SK-N-SH treated with all-trans-retinoic acid at 6 μM for 48 hours (cell line): Measurements from ENCODE around the gene TOB2.
"Not testable (repeated sequence)": the region's sequence is repeated elsewhere in the genome, so short reads cannot be mapped to it uniquely, and the experiment has no call there.

Experiments
- ATAC-seq: fragments of 200-7000 bp; cut with Tn5 transposase; 3 replicates; pipeline ENCODE4 v1.9.1; 2020; ENCODE audit warnings: mild to moderate bottlenecking, moderate library complexity
- ARNTL ChIP-seq: fragments of 450-650 bp; formaldehyde crosslinking; IDR thresholded peaks from 2 replicates; pipeline ENCODE4 v1.5.0; 2020; ENCODE audit warnings: low read depth, mild to moderate bottlenecking, moderate library complexity, borderline replicate concordance
- BACH2 ChIP-seq: fragments of 250-450 bp; sonication (Bioruptor Pico); IDR thresholded peaks from 2 replicates; pipeline ENCODE4 v1.9.0; 2021; ENCODE audit warnings: mild to moderate bottlenecking, borderline replicate concordance
- CSDC2 ChIP-seq: fragments of 250-450 bp; sonication (Bioruptor Pico); IDR thresholded peaks from 2 replicates; pipeline ENCODE4 v1.5.0; 2020; ENCODE audit warnings: mild to moderate bottlenecking, moderate library complexity
- ESRRG ChIP-seq: fragments of 250-450 bp; sonication (Bioruptor Pico); IDR thresholded peaks from 2 replicates; pipeline ENCODE4 v1.6.1; 2021; ENCODE audit warnings: mild to moderate bottlenecking
- GLIS3 ChIP-seq: fragments of 250-450 bp; sonication (Bioruptor Pico); IDR thresholded peaks from 2 replicates; pipeline ENCODE4 v1.5.0; 2020; ENCODE audit warnings: mild to moderate bottlenecking, moderate library complexity
- ISL1 ChIP-seq: fragments of 250-450 bp; sonication (Bioruptor Pico); IDR thresholded peaks from 2 replicates; pipeline ENCODE4 v2.1.2; 2022; ENCODE audit warnings: mild to moderate bottlenecking, moderate library complexity
- OSR1 ChIP-seq: fragments of 250-450 bp; sonication (Bioruptor Pico); IDR thresholded peaks from 2 replicates; pipeline ENCODE4 v1.8.0; 2022; ENCODE audit warnings: moderate library complexity, mild to moderate bottlenecking, inconsistent platforms
- RARB ChIP-seq: fragments of 250-450 bp; sonication (Bioruptor Pico); IDR thresholded peaks from 2 replicates; pipeline ENCODE4 v1.8.0; 2021; ENCODE audit warnings: mild to moderate bottlenecking, moderate library complexity
- SNAI2 ChIP-seq: fragments of 250-450 bp; sonication (Bioruptor Pico); IDR thresholded peaks from 2 replicates; pipeline ENCODE4 v1.5.0; 2020; ENCODE audit warnings: mild to moderate bottlenecking, moderate library complexity
- TCF4 ChIP-seq: fragments of 250-450 bp; sonication (Bioruptor Pico); IDR thresholded peaks from 2 replicates; pipeline ENCODE4 v1.8.0; 2021; ENCODE audit warnings: mild to moderate bottlenecking, moderate library complexity, borderline replicate concordance
- TOX ChIP-seq: fragments of 250-450 bp; sonication (Bioruptor Pico); IDR thresholded peaks from 2 replicates; pipeline ENCODE4 v1.8.0; 2021; ENCODE audit warnings: mild to moderate bottlenecking, moderate library complexity, borderline replicate concordance
- ZC3H10 ChIP-seq: fragments of 250-450 bp; sonication (Bioruptor Pico); IDR thresholded peaks from 2 replicates; pipeline ENCODE4 v1.5.1; 2021; ENCODE audit warnings: mild to moderate bottlenecking, moderate library complexity
- ZFP3 ChIP-seq: fragments of 250-450 bp; sonication (Bioruptor Pico); IDR thresholded peaks from 2 replicates; pipeline ENCODE4 v1.5.0; 2020; ENCODE audit warnings: mild to moderate bottlenecking, moderate library complexity
- ZFP30 ChIP-seq: fragments of 450-650 bp; formaldehyde crosslinking; IDR thresholded peaks from 2 replicates; pipeline ENCODE4 v1.5.0; 2022; ENCODE audit warnings: mild to moderate bottlenecking, moderate library complexity
- ZNF565 ChIP-seq: fragments of 450-650 bp; formaldehyde crosslinking; conservative IDR thresholded peaks from 2 replicates; pipeline ENCODE4 v1.5.0; 2020; ENCODE audit warnings: low read depth, mild to moderate bottlenecking, moderate library complexity
- ZNF70 ChIP-seq: fragments of 450-650 bp; formaldehyde crosslinking; IDR thresholded peaks from 2 replicates; pipeline ENCODE4 v1.5.0; 2020; ENCODE audit warnings: mild to moderate bottlenecking, moderate library complexity
- ZNF8 ChIP-seq: fragments of 450-650 bp; formaldehyde crosslinking; IDR thresholded peaks from 2 replicates; pipeline ENCODE4 v1.5.0; 2020; ENCODE audit warnings: mild to moderate bottlenecking, moderate library complexity
- TF ChIP-seq, protein P1 (sequence below): fragments of 250-450 bp; sonication (Bioruptor Pico); IDR thresholded peaks from 2 replicates; pipeline ENCODE4 v1.5.0; 2020; ENCODE audit warnings: mild to moderate bottlenecking, moderate library complexity
- TF ChIP-seq, protein P2 (sequence below): fragments of 250-450 bp; sonication (Bioruptor Pico); IDR thresholded peaks from 2 replicates; pipeline ENCODE4 v1.8.0; 2020; ENCODE audit warnings: mild to moderate bottlenecking, moderate library complexity, borderline replicate concordance
- TF ChIP-seq, protein P3 (sequence below): fragments of 250-450 bp; sonication (Bioruptor Pico); IDR thresholded peaks from 2 replicates; pipeline ENCODE4 v1.5.1; 2021; ENCODE audit warnings: mild to moderate bottlenecking, moderate library complexity
- TF ChIP-seq, protein P4 (sequence below): fragments of 250-450 bp; sonication (Bioruptor Pico); IDR thresholded peaks from 2 replicates; pipeline ENCODE4 v1.8.0; 2021; ENCODE audit warnings: low read depth, mild to moderate bottlenecking, moderate library complexity, borderline replicate concordance

TOB2 gene

DNA sequence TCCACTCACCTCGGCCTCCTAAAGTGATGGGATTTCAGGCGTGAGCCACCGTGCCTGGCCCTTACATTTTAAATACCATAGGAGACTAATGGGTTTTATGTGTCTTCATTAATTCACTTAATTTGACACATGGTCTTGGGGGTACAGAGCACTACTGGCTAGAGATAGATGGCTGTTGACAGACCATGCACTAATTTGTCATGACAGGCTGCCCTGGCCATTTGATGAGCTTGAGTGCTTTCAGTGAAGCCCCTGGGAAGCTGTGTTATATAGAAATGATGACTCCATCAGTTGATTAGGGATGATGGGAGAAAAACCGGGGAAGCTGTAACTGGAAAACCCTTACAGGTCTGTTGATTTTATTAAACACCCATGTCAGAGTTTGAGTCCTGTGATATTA, 15.3 kb upstream of the TOB2 start:
- no peak for TF ChIP-seq ZNF70 (CRISPR knock-in tag)
- TF ChIP-seq ZNF8 (CRISPR knock-in tag) = no peak
- TF ChIP-seq ISL1 (CRISPR knock-in tag) = no peak
- TF ChIP-seq CSDC2 (CRISPR knock-in tag) = no peak
- TF ChIP-seq ZFP30 (CRISPR knock-in tag) = no peak
- no peak for TF ChIP-seq GLIS3
- no peak for TF ChIP-seq ZNF565 (CRISPR knock-in tag)
- ATAC-seq = no peak

DNA sequence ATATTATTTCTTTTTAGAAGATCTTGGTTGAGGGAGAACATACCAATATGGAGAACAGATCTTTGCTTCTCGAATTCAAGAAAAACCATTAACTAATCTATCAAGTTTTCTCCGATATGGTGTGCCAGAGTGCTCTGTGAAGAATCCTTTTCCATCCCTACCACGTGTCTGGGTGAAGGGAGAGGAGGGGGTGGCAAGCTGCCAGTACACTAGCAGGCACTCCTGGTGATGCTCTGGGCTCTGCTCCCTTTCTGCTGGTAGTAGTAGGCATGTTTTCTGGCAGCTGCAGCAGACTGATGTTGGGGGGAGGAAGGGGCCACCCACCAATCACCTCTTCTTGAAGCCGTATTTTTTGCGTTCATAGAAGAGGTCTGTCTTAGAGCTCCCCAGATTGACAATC, 13.5 kb upstream of the TOB2 start:
- ATAC-seq = not testable (repeated sequence)

DNA sequence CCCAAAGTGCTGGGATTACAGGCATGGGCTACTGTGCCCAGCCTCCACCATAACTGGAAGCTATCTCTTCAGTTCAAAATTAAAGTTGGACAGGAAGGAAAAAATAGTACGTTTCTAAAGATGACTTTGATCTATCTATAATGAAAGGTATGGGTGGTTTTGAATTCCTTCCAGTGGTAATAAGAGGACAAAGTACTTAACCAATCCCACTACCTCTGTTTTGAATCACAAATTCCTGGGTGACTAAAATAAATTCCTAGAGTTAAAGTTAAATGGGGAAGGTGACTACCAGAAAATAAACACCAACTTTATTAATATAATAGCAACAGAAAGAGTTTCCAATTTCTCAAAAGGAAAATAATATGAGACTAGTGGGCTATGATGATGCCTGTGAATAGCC, 12.8 kb upstream of the TOB2 start:
- TF ChIP-seq, protein P1, sequence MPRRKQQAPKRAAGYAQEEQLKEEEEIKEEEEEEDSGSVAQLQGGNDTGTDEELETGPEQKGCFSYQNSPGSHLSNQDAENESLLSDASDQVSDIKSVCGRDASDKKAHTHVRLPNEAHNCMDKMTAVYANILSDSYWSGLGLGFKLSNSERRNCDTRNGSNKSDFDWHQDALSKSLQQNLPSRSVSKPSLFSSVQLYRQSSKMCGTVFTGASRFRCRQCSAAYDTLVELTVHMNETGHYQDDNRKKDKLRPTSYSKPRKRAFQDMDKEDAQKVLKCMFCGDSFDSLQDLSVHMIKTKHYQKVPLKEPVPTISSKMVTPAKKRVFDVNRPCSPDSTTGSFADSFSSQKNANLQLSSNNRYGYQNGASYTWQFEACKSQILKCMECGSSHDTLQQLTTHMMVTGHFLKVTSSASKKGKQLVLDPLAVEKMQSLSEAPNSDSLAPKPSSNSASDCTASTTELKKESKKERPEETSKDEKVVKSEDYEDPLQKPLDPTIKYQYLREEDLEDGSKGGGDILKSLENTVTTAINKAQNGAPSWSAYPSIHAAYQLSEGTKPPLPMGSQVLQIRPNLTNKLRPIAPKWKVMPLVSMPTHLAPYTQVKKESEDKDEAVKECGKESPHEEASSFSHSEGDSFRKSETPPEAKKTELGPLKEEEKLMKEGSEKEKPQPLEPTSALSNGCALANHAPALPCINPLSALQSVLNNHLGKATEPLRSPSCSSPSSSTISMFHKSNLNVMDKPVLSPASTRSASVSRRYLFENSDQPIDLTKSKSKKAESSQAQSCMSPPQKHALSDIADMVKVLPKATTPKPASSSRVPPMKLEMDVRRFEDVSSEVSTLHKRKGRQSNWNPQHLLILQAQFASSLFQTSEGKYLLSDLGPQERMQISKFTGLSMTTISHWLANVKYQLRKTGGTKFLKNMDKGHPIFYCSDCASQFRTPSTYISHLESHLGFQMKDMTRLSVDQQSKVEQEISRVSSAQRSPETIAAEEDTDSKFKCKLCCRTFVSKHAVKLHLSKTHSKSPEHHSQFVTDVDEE = no peak
- TF ChIP-seq ZFP3 (CRISPR knock-in tag) (no peak), ZNF8 (CRISPR knock-in tag) (no peak), RARB (CRISPR knock-in tag) (no peak), ZNF565 (CRISPR knock-in tag) (no peak), ARNTL (CRISPR knock-in tag) (no peak), OSR1 (CRISPR knock-in tag) (no peak), ZNF70 (CRISPR knock-in tag) (no peak), CSDC2 (CRISPR knock-in tag) (no peak), BACH2 (no peak), TCF4 (CRISPR knock-in tag) (no peak), ZC3H10 (CRISPR knock-in tag) (no peak), TOX (CRISPR knock-in tag) (no peak), ESRRG (CRISPR knock-in tag) (no peak), GLIS3 (no peak), ZFP30 (CRISPR knock-in tag) (no peak), SNAI2 (no peak), ISL1 (CRISPR knock-in tag) (no peak)
- TF ChIP-seq, protein P2, sequence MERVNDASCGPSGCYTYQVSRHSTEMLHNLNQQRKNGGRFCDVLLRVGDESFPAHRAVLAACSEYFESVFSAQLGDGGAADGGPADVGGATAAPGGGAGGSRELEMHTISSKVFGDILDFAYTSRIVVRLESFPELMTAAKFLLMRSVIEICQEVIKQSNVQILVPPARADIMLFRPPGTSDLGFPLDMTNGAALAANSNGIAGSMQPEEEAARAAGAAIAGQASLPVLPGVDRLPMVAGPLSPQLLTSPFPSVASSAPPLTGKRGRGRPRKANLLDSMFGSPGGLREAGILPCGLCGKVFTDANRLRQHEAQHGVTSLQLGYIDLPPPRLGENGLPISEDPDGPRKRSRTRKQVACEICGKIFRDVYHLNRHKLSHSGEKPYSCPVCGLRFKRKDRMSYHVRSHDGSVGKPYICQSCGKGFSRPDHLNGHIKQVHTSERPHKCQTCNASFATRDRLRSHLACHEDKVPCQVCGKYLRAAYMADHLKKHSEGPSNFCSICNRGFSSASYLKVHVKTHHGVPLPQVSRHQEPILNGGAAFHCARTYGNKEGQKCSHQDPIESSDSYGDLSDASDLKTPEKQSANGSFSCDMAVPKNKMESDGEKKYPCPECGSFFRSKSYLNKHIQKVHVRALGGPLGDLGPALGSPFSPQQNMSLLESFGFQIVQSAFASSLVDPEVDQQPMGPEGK (CRISPR knock-in tag) = no peak
- TF ChIP-seq, protein P3, sequence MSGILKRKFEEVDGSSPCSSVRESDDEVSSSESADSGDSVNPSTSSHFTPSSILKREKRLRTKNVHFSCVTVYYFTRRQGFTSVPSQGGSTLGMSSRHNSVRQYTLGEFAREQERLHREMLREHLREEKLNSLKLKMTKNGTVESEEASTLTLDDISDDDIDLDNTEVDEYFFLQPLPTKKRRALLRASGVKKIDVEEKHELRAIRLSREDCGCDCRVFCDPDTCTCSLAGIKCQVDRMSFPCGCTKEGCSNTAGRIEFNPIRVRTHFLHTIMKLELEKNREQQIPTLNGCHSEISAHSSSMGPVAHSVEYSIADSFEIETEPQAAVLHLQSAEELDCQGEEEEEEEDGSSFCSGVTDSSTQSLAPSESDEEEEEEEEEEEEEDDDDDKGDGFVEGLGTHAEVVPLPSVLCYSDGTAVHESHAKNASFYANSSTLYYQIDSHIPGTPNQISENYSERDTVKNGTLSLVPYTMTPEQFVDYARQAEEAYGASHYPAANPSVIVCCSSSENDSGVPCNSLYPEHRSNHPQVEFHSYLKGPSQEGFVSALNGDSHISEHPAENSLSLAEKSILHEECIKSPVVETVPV (CRISPR knock-in tag) = no peak
- ATAC-seq = no peak

DNA sequence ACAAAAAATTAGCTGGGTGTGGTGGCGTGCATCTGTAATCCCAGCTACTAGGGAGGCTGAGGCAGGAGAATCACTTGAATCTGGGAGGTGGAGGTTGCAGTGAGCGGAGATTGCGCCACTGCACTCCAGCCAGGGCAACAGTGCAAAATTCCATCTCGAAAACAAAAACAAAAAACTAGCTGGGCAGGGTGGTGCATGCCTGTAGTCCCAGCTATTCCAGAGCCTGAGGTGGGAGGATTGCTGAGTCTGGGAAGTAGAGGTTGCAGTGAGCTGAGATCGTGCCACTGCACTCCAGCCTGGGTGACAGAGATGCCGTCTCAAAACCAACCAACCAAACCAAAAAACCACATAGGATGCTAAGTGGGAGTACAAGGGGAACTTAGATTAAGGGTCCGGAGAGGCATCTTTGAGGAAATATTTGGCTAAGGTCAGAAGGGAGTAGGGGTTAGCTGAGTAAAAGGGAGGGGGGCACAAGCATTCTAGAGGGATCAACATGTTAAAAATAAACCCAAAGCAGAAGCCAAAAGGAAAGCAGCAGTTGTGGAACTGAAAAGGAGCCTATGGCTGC, 11.6 kb upstream of the TOB2 start:
- ATAC-seq = no peak
- no peak for TF ChIP-seq TCF4 (CRISPR knock-in tag)
- TF ChIP-seq ZFP30 (CRISPR knock-in tag) = no peak
- no peak for TF ChIP-seq ZNF8 (CRISPR knock-in tag)
- TF ChIP-seq, protein P4, sequence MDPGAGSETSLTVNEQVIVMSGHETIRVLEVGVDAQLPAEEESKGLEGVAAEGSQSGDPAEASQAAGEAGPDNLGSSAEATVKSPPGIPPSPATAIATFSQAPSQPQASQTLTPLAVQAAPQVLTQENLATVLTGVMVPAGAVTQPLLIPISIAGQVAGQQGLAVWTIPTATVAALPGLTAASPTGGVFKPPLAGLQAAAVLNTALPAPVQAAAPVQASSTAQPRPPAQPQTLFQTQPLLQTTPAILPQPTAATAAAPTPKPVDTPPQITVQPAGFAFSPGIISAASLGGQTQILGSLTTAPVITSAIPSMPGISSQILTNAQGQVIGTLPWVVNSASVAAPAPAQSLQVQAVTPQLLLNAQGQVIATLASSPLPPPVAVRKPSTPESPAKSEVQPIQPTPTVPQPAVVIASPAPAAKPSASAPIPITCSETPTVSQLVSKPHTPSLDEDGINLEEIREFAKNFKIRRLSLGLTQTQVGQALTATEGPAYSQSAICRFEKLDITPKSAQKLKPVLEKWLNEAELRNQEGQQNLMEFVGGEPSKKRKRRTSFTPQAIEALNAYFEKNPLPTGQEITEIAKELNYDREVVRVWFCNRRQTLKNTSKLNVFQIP = no peak
- no peak for TF ChIP-seq CSDC2 (CRISPR knock-in tag)
- TF ChIP-seq RARB (CRISPR knock-in tag) = no peak
- TF ChIP-seq, protein P1 = no peak
- no peak for TF ChIP-seq OSR1 (CRISPR knock-in tag)
- no peak for TF ChIP-seq ZC3H10 (CRISPR knock-in tag)
